ENCODE results near the gene PPA1.

The PPA1 gene

GRCh38 chr10:70158113-70158512, 75.1 kb downstream of the PPA1 start:
- DNase-seq (ENCODE audit: low read depth) = no peak
- no peak for TF ChIP-seq CTCF (IDR thresholded peaks at IDR 0.05; ENCODE audit: low read length, missing control alignments)
- H3K4me3 ChIP-seq (replicated peaks; ENCODE audit: low read depth, low read length) = no peak overlapping the region

GRCh38 chr10:70155255-70155838, 77.9 kb downstream of the PPA1 start:
- no peak for TF ChIP-seq CTCF (IDR thresholded peaks at IDR 0.05; ENCODE audit: low read length, missing control alignments)
- DNase-seq (ENCODE audit: low read depth) = no peak
- no peak overlapping the region for H3K4me3 ChIP-seq (replicated peaks; ENCODE audit: low read depth, low read length)

Data from fibroblast of pulmonary artery (primary cell).